ENCODE data around the gene SAPCD2. TPM values are rescaled to one million over a fixed set of nuclear protein-coding genes. Genes with fewer than 3 reads are reported as not detected.

The SAPCD2 gene
- total and polyA plus RNA-seq, 12 donors: 0.07 to 1.7 (median 0.58) TPM

GRCh38 chr9:137053944-137054931 is 16.1 kb downstream of the SAPCD2 start, which contains the start of gene ENTPD2:
ENTPD2 (minus strand) TSS chr9:137054061; CDS start chr9:137053997, 64 bp downstream.
- peaks cover 42% of the 10 kb centered on the region for H3K27me3 ChIP-seq
- H3K4me3 ChIP-seq: peak within 1 kb of the TSS in 1 of 4 donors; percentile 43
- DNase-seq: no peak
- H3K27ac ChIP-seq: no peak within 1 kb of the TSS
- no peaks in the 10 kb centered on the region for H3K36me3 ChIP-seq (replicated peaks in 1 of 2)
- H3K9me3 ChIP-seq (replicated peaks in 1 of 3): no peaks in the 10 kb centered on the region
- peaks cover 0 to 21% of the 10 kb centered on the region in 2 donors for H3K4me1 ChIP-seq (replicated peaks in 1 of 2)
- WGBS, 4 donors: 21 to 42% (median 31%) methylated on average over 16 to 90 of the region's 90 CpGs
- TF ChIP-seq CTCF (IDR thresholded peaks at IDR 0.05): no peak
- TF ChIP-seq POLR2A (IDR thresholded peaks at IDR 0.05): no peak
- intact Hi-C loops (cut with DNase I): no loop called here

- Histone ChIP-seq H3K36me3 (replicated peaks in 1 of 2) (no peaks in the 10 kb centered on the region), H3K9me3 (replicated peaks in 1 of 3) (no peaks in the 10 kb centered on the region), H3K4me1 (replicated peaks in 1 of 2) (peaks cover 0 to 21% of the 10 kb centered on the region in 2 donors), H3K27me3 (peaks cover 50% of the 10 kb centered on the region), H3K4me3 (peak overlapping the region in 1 of 4 donors; percentile 43), H3K27ac (no peak overlapping the region)
- intact Hi-C loops (cut with DNase I): no loop called here
- 15 to 33% (median 21%) methylated on average over 5 to 71 of the region's 71 CpGs for WGBS, 4 donors
- DNase-seq: no peak
- TF ChIP-seq CTCF (IDR thresholded peaks at IDR 0.05): no peak
- TF ChIP-seq POLR2A (IDR thresholded peaks at IDR 0.05): no peak
Measured at GRCh38 chr9:137052998-137053943, 17.1 kb downstream of the SAPCD2 start.

GRCh38 chr9:137052293-137052692 is 18.1 kb downstream of the SAPCD2 start:
- Histone ChIP-seq H3K27me3 (peaks cover 59% of the 10 kb centered on the region), H3K27ac (no peak overlapping the region), H3K9me3 (replicated peaks in 1 of 3) (no peaks in the 10 kb centered on the region), H3K4me1 (replicated peaks in 1 of 2) (peaks cover 0 to 21% of the 10 kb centered on the region in 2 donors), H3K36me3 (replicated peaks in 1 of 2) (no peaks in the 10 kb centered on the region), H3K4me3 (no peak overlapping the region)
- no peak for TF ChIP-seq POLR2A (IDR thresholded peaks at IDR 0.05)
- TF ChIP-seq CTCF (IDR thresholded peaks at IDR 0.05): no peak
- 51 to 100% (median 80%) methylated on average over 1 to 8 of the region's 8 CpGs for WGBS, 4 donors
- no peak for DNase-seq
- intact Hi-C loops (cut with DNase I): no loop called here
